Neural progenitor cell (in vitro differentiated cells): ENCODE results near the gene APOC4.

Experiments
- EZH2 ChIP-seq: fragments of 200-600 bp; sonication (generic); IDR thresholded peaks from 2 replicates; pipeline ENCODE4 v1.6.1; 2017; ENCODE audit warnings: antibody characterized with exemption, mild to moderate bottlenecking, moderate library complexity
- EZH2phosphoT487 ChIP-seq: fragments of 200-600 bp; sonication (generic); IDR thresholded peaks from 2 replicates; pipeline ENCODE4 v1.6.1; 2017; ENCODE audit warnings: antibody characterized with exemption
- TF ChIP-seq, protein P1 (sequence below): fragments of 200-600 bp; sonication (generic); IDR thresholded peaks from 2 replicates; pipeline ENCODE4 v1.5.1; 2017; ENCODE audit warnings: antibody characterized with exemption, mild to moderate bottlenecking

- TF ChIP-seq, protein P1, sequence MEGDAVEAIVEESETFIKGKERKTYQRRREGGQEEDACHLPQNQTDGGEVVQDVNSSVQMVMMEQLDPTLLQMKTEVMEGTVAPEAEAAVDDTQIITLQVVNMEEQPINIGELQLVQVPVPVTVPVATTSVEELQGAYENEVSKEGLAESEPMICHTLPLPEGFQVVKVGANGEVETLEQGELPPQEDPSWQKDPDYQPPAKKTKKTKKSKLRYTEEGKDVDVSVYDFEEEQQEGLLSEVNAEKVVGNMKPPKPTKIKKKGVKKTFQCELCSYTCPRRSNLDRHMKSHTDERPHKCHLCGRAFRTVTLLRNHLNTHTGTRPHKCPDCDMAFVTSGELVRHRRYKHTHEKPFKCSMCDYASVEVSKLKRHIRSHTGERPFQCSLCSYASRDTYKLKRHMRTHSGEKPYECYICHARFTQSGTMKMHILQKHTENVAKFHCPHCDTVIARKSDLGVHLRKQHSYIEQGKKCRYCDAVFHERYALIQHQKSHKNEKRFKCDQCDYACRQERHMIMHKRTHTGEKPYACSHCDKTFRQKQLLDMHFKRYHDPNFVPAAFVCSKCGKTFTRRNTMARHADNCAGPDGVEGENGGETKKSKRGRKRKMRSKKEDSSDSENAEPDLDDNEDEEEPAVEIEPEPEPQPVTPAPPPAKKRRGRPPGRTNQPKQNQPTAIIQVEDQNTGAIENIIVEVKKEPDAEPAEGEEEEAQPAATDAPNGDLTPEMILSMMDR = no peak
- TF ChIP-seq EZH2phosphoT487 (no peak), EZH2 (no peak)
Measured at GRCh38 chr19:44912854-44913253, 29.2 kb upstream of the APOC4 start.
